ENCODE data around the gene CAMK2B.

GRCh38 chr7:44374007-44374763 lies 48.8 kb upstream of the CAMK2B start:
- TF ChIP-seq CTCF (conservative IDR thresholded peaks at IDR 0.05; ENCODE audit: low read depth in 2 of 2) (no peak), POLR2AphosphoS5 (IDR thresholded peaks at IDR 0.05; ENCODE audit: low read depth) (no peak), EZH2phosphoT487 (IDR thresholded peaks at IDR 0.05; ENCODE audit: unreplicated experiment) (no peak), EZH2 (IDR thresholded peaks at IDR 0.05; ENCODE audit: low read depth, unreplicated experiment) (no peak)

Measured in GM23338 (cell line).